ENCODE data around the gene S1PR3. TPM values are rescaled to one million over a fixed set of nuclear protein-coding genes. Genes with fewer than 3 reads are reported as not detected.

The S1PR3 gene
- total RNA-seq, 4 donors from 2014 or later = 4.3 to 13.5 (median 5.6) TPM

- DNase-seq (ENCODE audit: low spot score in 2 of 2) = no peak
- H3K4me1 ChIP-seq = peaks cover 31% of the 10 kb centered on the region
- no peaks in the 10 kb centered on the region for H3K9me3 ChIP-seq
- H3K36me3 ChIP-seq = no peaks in the 10 kb centered on the region
- H3K27ac ChIP-seq = peak overlapping the region; percentile 33
- no peaks in the 10 kb centered on the region for H3K27me3 ChIP-seq
- 65% methylated on average over 4 of the region's 4 CpGs for WGBS
- TF ChIP-seq POLR2A (IDR thresholded peaks at IDR 0.05) (no peak), POLR2AphosphoS5 (IDR thresholded peaks at IDR 0.05) (no peak), EP300 (IDR thresholded peaks at IDR 0.05) (no peak)
- TF ChIP-seq, protein P1, sequence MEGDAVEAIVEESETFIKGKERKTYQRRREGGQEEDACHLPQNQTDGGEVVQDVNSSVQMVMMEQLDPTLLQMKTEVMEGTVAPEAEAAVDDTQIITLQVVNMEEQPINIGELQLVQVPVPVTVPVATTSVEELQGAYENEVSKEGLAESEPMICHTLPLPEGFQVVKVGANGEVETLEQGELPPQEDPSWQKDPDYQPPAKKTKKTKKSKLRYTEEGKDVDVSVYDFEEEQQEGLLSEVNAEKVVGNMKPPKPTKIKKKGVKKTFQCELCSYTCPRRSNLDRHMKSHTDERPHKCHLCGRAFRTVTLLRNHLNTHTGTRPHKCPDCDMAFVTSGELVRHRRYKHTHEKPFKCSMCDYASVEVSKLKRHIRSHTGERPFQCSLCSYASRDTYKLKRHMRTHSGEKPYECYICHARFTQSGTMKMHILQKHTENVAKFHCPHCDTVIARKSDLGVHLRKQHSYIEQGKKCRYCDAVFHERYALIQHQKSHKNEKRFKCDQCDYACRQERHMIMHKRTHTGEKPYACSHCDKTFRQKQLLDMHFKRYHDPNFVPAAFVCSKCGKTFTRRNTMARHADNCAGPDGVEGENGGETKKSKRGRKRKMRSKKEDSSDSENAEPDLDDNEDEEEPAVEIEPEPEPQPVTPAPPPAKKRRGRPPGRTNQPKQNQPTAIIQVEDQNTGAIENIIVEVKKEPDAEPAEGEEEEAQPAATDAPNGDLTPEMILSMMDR (IDR thresholded peaks at IDR 0.05) = no peak
- no peak overlapping the region for H3K4me3 ChIP-seq
These were observed 38.3 kb upstream of the S1PR3 start for GRCh38 chr9:88952976-88953375.

- no peak for DNase-seq (ENCODE audit: low spot score in 2 of 2)
- Histone ChIP-seq H3K27me3 (no peaks in the 10 kb centered on the region), H3K9me3 (no peaks in the 10 kb centered on the region), H3K36me3 (no peaks in the 10 kb centered on the region), H3K27ac (peak overlapping the region; percentile 33), H3K4me3 (no peak overlapping the region), H3K4me1 (peaks cover 31% of the 10 kb centered on the region)
- TF ChIP-seq POLR2AphosphoS5 (IDR thresholded peaks at IDR 0.05) = no peak
- TF ChIP-seq, protein P1 (IDR thresholded peaks at IDR 0.05) = no peak
- TF ChIP-seq POLR2A (IDR thresholded peaks at IDR 0.05) = no peak
- TF ChIP-seq EP300 (IDR thresholded peaks at IDR 0.05) = no peak
- WGBS = 37% methylated on average over 5 of the region's 6 CpGs
These were observed 37.8 kb upstream of the S1PR3 start for GRCh38 chr9:88953381-88954029.

DNA sequence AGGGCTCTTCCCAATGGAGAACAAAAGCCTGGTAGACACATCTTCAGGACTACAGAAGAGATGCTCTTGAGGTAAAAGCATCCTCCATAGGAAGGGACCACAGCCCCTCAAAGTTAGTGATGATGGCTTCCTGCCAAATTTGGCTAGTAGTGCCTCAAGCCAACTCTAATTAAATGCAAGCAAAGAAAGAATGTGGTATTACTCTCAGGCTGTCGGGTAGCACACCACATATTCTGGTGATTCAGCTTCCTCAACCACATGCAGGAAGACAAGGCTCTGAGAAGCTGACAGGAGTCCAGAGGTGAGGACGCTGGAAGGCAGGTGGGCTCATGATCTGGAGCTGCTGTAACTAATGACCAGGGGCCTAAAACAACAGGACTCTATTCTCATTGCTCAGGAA lies 37.2 kb upstream of the S1PR3 start:
- TF ChIP-seq EP300 (IDR thresholded peaks at IDR 0.05) (no peak), POLR2A (IDR thresholded peaks at IDR 0.05) (no peak)
- no peak for DNase-seq (ENCODE audit: low spot score in 2 of 2)
- Histone ChIP-seq H3K36me3 (no peaks in the 10 kb centered on the region), H3K27ac (peak overlapping the region; percentile 33), H3K4me1 (peaks cover 31% of the 10 kb centered on the region), H3K27me3 (no peaks in the 10 kb centered on the region), H3K4me3 (no peak overlapping the region), H3K9me3 (no peaks in the 10 kb centered on the region)
- 73% methylated on average over 2 of the region's 2 CpGs for WGBS

GRCh38 chr9:88957526-88957925 lies 33.7 kb upstream of the S1PR3 start:
- Histone ChIP-seq H3K36me3 (no peaks in the 10 kb centered on the region), H3K27ac (no peak overlapping the region), H3K4me3 (no peak overlapping the region), H3K9me3 (no peaks in the 10 kb centered on the region), H3K4me1 (peaks cover 7% of the 10 kb centered on the region), H3K27me3 (peaks cover 7% of the 10 kb centered on the region)
- no peak for TF ChIP-seq POLR2AphosphoS5 (IDR thresholded peaks at IDR 0.05)
- TF ChIP-seq, protein P1 (IDR thresholded peaks at IDR 0.05) = no peak
- TF ChIP-seq POLR2A (IDR thresholded peaks at IDR 0.05) = no peak
- TF ChIP-seq EP300 (IDR thresholded peaks at IDR 0.05) = no peak
- WGBS = 84% methylated on average over 3 of the region's 3 CpGs
- DNase-seq (ENCODE audit: low spot score in 2 of 2) = no peak

GRCh38 chr9:88959727-88960469 lies 31.4 kb upstream of the S1PR3 start:
- Histone ChIP-seq H3K9me3 (no peaks in the 10 kb centered on the region), H3K36me3 (no peaks in the 10 kb centered on the region), H3K4me3 (no peak overlapping the region), H3K4me1 (no peaks in the 10 kb centered on the region), H3K27me3 (peaks cover 7% of the 10 kb centered on the region), H3K27ac (no peak overlapping the region)
- TF ChIP-seq POLR2AphosphoS5 (IDR thresholded peaks at IDR 0.05) (no peak), EP300 (IDR thresholded peaks at IDR 0.05) (no peak), POLR2A (IDR thresholded peaks at IDR 0.05) (no peak)
- TF ChIP-seq, protein P1 (IDR thresholded peaks at IDR 0.05) = no peak
- no peak for DNase-seq (ENCODE audit: low spot score in 2 of 2)
- WGBS = 83% methylated on average over 5 of the region's 5 CpGs
